Measurements from ENCODE around the gene RASEF. TPM values are rescaled to one million over a fixed set of nuclear protein-coding genes. Genes with fewer than 3 reads are reported as not detected.

Gene RASEF
- total and polyA plus RNA-seq, 2 donors (not counting 3 experiments of a cell fraction or from before 2014, with no cell fraction given): 0.11 TPM; not detected in 1

DNA sequence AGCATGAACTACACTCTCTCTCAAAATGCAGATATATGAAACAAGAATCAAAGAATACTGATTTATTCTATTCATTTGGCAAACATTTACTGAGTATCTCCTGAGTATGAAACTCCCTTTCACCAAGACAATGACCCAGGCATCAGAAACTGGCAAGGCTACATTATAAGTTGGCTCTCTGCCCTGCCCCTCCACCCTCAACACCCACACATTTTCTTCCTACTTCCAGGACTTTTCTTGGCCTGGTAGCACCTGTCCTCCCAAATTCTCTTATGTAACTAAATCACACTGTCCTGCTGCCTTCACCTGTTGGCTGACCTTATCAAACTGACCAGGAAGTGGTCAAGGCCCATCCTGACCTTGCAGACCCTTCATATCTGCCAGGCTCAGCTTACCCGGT lies 3.5 kb downstream of the RASEF start:
- FAIRE-seq: no peak
- no peak for DNase-seq (ENCODE audit: low read depth, low spot score)
- Histone ChIP-seq H3K4me2 (ENCODE audit: insufficient read depth, low read length) (no peak overlapping the region), H4K20me1 (replicated peaks; ENCODE audit: control insufficient read depth, extremely low read depth, insufficient read depth, low read length) (no peaks in the 10 kb centered on the region), H3K9ac (replicated peaks; ENCODE audit: extremely low read depth, insufficient read depth, low read length) (no peak overlapping the region), H3K27ac (ENCODE audit: insufficient read depth, low read depth, low read length) (no peak overlapping the region), H3K4me3 (replicated peaks in 1 of 3; ENCODE audit: insufficient read depth in 1 of 3, low read depth in 1 of 3, low read length in 3 of 3) (no peak overlapping the region), H3K9me3 (replicated peaks; ENCODE audit: control insufficient read depth, insufficient read depth, low read length) (no peaks in the 10 kb centered on the region), H2AFZ (ENCODE audit: low read depth, low read length) (no peak overlapping the region), H3K9me1 (replicated peaks; ENCODE audit: control insufficient read depth, extremely low read depth, insufficient read depth, low read length) (no peaks in the 10 kb centered on the region), H3K4me1 (ENCODE audit: control insufficient read depth, extremely low read depth, insufficient read depth, low read length) (no peaks in the 10 kb centered on the region), H3K36me3 (ENCODE audit: control insufficient read depth in 2 of 2, extremely low read depth in 1 of 2, insufficient read depth in 2 of 2, low read length in 2 of 2) (no peaks in the 10 kb centered on the region), H3K79me2 (ENCODE audit: control insufficient read depth, insufficient read depth, low read length) (no peaks in the 10 kb centered on the region), H3K27me3 (ENCODE audit: control insufficient read depth in 2 of 2, insufficient read depth in 2 of 2, low read length in 2 of 2) (peaks cover 24 to 33% of the 10 kb centered on the region in 2 experiments)
- TF ChIP-seq MYC (IDR thresholded peaks at IDR 0.05; ENCODE audit: low read depth, low read length) (no peak), POLR2AphosphoS5 (IDR thresholded peaks at IDR 0.05; ENCODE audit: insufficient read depth, low read depth, low read length) (no peak), POLR2A (IDR thresholded peaks at IDR 0.05; ENCODE audit: low read depth, low read length) (no peak)
- ChIA-PET CTCF (no interaction called here), POLR2A (no interaction called here)
- dilution Hi-C loops (cut with MboI; ENCODE audit: extremely low pct_ligation_motif_present, low sequenced_read_pairs): no loop called here
- BruUV-seq (replicated peaks): no TSS peak
- intact Hi-C loops (cut with micrococcal nuclease): no loop called here

DNA sequence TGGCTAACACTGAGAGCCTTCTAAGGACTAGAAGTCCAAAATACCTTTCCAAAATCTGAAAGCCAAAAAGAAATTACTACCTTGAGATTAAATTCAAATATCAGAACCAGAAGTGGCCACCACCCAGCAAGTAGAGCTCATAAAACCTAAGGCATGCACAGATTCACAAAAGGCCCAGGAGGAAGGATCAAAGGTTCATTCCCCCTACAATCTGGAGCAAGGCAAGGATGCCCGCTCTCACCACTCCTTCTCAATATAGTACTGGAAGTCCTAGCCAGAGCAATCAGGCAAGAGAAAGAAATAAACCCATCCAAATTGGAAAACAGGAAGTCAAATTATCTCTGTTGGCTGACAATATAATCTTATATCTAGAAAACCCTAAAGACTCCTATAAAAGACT lies 6.0 kb downstream of the RASEF start:
- CTCF ChIA-PET: no interaction called here
- Histone ChIP-seq H3K27ac (ENCODE audit: insufficient read depth, low read depth, low read length) (no peak overlapping the region), H3K4me1 (ENCODE audit: control insufficient read depth, extremely low read depth, insufficient read depth, low read length) (no peaks in the 10 kb centered on the region), H3K4me2 (ENCODE audit: insufficient read depth, low read length) (no peak overlapping the region), H3K9me1 (replicated peaks; ENCODE audit: control insufficient read depth, extremely low read depth, insufficient read depth, low read length) (no peaks in the 10 kb centered on the region), H3K4me3 (replicated peaks in 1 of 3; ENCODE audit: insufficient read depth in 1 of 3, low read depth in 1 of 3, low read length in 3 of 3) (no peak overlapping the region), H3K27me3 (ENCODE audit: control insufficient read depth in 2 of 2, insufficient read depth in 2 of 2, low read length in 2 of 2) (peaks cover 9 to 11% of the 10 kb centered on the region in 2 experiments), H3K9ac (replicated peaks; ENCODE audit: extremely low read depth, insufficient read depth, low read length) (no peak overlapping the region), H3K79me2 (ENCODE audit: control insufficient read depth, insufficient read depth, low read length) (no peaks in the 10 kb centered on the region), H3K36me3 (ENCODE audit: control insufficient read depth in 2 of 2, extremely low read depth in 1 of 2, insufficient read depth in 2 of 2, low read length in 2 of 2) (no peaks in the 10 kb centered on the region), H3K9me3 (replicated peaks; ENCODE audit: control insufficient read depth, insufficient read depth, low read length) (no peaks in the 10 kb centered on the region), H2AFZ (ENCODE audit: low read depth, low read length) (no peak overlapping the region), H4K20me1 (replicated peaks; ENCODE audit: control insufficient read depth, extremely low read depth, insufficient read depth, low read length) (no peaks in the 10 kb centered on the region)
- FAIRE-seq (no peak), DNase-seq (ENCODE audit: low read depth, low spot score) (no peak)
- intact Hi-C loops (cut with micrococcal nuclease) (no loop called here), dilution Hi-C loops (cut with MboI; ENCODE audit: extremely low pct_ligation_motif_present, low sequenced_read_pairs) (no loop called here)
- BruUV-seq (replicated peaks): no TSS peak
- TF ChIP-seq FOS (IDR thresholded peaks at IDR 0.05; ENCODE audit: borderline replicate concordance, insufficient read depth, low read length) (no peak), JUN (IDR thresholded peaks at IDR 0.05; ENCODE audit: borderline replicate concordance, insufficient read depth, insufficient read length, low read depth) (no peak), POLR2AphosphoS5 (IDR thresholded peaks at IDR 0.05; ENCODE audit: insufficient read depth, low read depth, low read length) (no peak), EZH2 (IDR thresholded peaks at IDR 0.05; ENCODE audit: borderline replicate concordance, low read depth, low read length, severe bottlenecking) (no peak), MYC (IDR thresholded peaks at IDR 0.05; ENCODE audit: low read depth, low read length) (no peak), GATA2 (IDR thresholded peaks at IDR 0.05; ENCODE audit: insufficient read depth, insufficient read length, low read depth, low read length) (no peak)
- TF ChIP-seq, protein P1, sequence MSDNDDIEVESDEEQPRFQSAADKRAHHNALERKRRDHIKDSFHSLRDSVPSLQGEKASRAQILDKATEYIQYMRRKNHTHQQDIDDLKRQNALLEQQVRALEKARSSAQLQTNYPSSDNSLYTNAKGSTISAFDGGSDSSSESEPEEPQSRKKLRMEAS (IDR thresholded peaks at IDR 0.05; ENCODE audit: insufficient read depth, insufficient read length): no peak
- POLR2A ChIA-PET: no interaction called here
